ENCODE measurements around the gene MTARC2.

Gene MTARC2

GRCh38 chr1:220772846-220773245 lies 24.7 kb downstream of the MTARC2 start:
- DNase-seq, result no peak

- DNase-seq, result no peak
Measured at GRCh38 chr1:220775240-220775853, 27.2 kb downstream of the MTARC2 start.

- no peak for DNase-seq
Measured at GRCh38 chr1:220776254-220776653, 28.1 kb downstream of the MTARC2 start.

GRCh38 chr1:220776720-220777326 lies 28.7 kb downstream of the MTARC2 start:
- no peak for DNase-seq

GRCh38 chr1:220783453-220783852 lies 35.3 kb downstream of the MTARC2 start:
- DNase-seq, result no peak

- DNase-seq, result no peak
Measured at GRCh38 chr1:220784751-220785150, 36.6 kb downstream of the MTARC2 start.

GRCh38 chr1:220785166-220786056 lies 37.3 kb downstream of the MTARC2 start:
- no peak for DNase-seq

- DNase-seq, result no peak
Measured at GRCh38 chr1:220786057-220786336, 37.9 kb downstream of the MTARC2 start.

- no peak for DNase-seq
Measured at GRCh38 chr1:220786337-220787068, 38.4 kb downstream of the MTARC2 start, which contains the start of gene MTARC1. TSS of gene MTARC1 (plus strand) at chr1:220786913. CDS start at chr1:220786945, 32 bp downstream.

GRCh38 chr1:220787069-220787619 lies 39.0 kb downstream of the MTARC2 start:
- no peak for DNase-seq

- DNase-seq, result no peak
Measured at GRCh38 chr1:220788900-220789299, 40.8 kb downstream of the MTARC2 start.

- DNase-seq, result no peak
Measured at GRCh38 chr1:220789532-220790147, 41.5 kb downstream of the MTARC2 start.

- no peak for DNase-seq
Measured at GRCh38 chr1:220791285-220791684, 43.2 kb downstream of the MTARC2 start.

- DNase-seq, result no peak
Measured at GRCh38 chr1:220791956-220792355, 43.8 kb downstream of the MTARC2 start.

GRCh38 chr1:220796530-220796929 lies 48.4 kb downstream of the MTARC2 start:
- no peak for DNase-seq

- DNase-seq, result no peak
Measured at GRCh38 chr1:220797044-220797443, 48.9 kb downstream of the MTARC2 start.

- no peak for DNase-seq
Measured at GRCh38 chr1:220797553-220797952, 49.4 kb downstream of the MTARC2 start.

GRCh38 chr1:220798338-220798737 lies 50.2 kb downstream of the MTARC2 start:
- no peak for DNase-seq

GRCh38 chr1:220800262-220800661 lies 52.1 kb downstream of the MTARC2 start:
- no peak for DNase-seq

GRCh38 chr1:220803401-220804201 lies 55.5 kb downstream of the MTARC2 start:
- no peak for DNase-seq

GRCh38 chr1:220804202-220804586 lies 56.1 kb downstream of the MTARC2 start:
- no peak for DNase-seq

GRCh38 chr1:220806408-220806807 lies 58.3 kb downstream of the MTARC2 start:
- no peak for DNase-seq

All from cortex of kidney (tissue), 1 donor.